NOMO-1 (cell line): ENCODE results near the gene MFSD6.
"Not testable (repeated sequence)": the region's sequence is repeated elsewhere in the genome, so short reads cannot be mapped to it uniquely, and the experiment has no call there.

Experiments used
- DNase-seq, 2 experiments: peaks; one replicate each; lab custom pipeline; 2025; ENCODE audit not compliant: unreplicated experiment in 2 of 2; lab: John Stamatoyannopoulos, UW

MFSD6 gene

DNA sequence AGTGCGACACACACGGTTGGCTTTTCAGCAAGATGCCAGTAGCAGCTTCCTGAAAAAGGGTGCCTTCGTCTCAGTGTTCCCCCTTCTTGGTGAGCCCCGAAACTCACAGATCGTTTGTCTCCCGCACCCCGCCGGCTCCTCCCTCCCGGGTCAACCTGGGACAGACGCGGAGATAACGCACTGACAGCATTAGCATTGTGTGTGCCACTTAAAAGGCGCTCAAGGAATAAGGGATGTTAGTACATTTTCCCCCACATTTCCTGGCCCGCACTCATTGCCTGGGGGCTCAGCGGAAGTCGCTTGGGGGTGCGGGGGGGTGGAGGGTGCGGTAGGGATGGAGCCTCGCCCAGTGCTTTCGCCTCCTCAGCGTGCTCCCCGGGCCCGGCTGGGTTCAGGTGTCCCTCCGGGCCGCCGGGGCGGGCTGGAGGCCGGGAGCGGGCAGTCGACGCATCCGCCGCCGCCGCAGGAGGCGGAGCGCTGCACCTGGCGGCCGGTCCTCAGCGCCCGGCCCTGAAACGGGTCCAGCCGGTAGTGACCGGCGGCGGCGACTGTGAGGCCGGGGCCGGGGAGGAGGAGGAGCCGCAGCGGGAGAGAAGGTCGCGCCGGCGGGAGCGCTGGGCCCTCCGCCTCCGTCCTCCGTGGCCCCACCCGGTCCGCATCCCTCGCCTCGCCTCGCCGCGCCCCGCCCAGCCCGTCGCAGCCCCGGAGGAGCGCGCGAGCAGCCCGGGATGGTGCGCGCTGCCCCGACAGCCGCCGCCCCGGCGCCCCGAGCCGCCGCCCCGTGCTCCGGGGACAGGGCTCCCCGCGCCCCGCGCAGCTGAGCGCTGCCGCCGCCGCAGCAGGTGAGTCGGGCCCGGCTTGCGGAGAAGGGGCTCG, at the start of gene MFSD6:
Gene MFSD6, plus strand, starts transcription at position 694 of the 876 bp plus-strand sequence. CDS start 27,675 bp downstream, outside the sequence.
- no peak for DNase-seq

DNA sequence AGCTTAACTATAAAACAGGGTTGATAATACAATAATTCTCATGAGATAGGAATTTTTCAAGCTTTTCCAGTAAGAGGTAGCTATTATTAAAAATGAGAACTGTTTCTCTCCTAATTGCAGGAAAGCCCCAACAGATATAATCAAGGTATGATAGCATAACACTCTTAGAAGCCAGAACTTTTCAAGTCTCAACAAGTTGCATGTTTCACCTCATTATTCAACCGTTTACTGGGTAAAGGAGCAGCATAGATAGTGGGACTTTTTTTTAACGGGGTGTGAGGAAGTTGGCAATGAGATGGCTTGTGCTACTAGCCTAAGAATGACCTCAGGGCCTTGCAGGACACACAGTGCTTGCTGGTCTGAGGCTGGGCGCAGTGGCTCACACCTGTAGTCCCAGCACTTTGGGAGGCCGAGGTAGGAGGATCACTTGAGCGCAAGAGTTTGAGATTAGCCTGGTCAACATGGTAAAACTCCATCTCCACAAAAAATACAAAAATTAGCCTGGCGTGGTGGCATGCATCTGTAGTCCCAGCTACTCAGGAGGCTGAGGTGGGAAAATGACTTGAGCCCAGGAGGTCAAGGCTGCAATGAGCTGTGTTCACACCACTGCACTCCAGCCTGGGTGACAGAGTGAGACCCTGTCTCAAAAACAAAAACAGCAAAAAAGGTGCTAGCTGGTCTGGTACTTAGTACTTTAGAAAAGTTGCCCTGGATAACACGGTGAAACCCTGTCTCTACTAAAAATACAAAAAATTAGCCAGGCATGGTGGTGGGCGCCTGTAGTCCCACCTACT, 49.3 kb upstream of the MFSD6 start:
- not testable (repeated sequence) for DNase-seq

DNA sequence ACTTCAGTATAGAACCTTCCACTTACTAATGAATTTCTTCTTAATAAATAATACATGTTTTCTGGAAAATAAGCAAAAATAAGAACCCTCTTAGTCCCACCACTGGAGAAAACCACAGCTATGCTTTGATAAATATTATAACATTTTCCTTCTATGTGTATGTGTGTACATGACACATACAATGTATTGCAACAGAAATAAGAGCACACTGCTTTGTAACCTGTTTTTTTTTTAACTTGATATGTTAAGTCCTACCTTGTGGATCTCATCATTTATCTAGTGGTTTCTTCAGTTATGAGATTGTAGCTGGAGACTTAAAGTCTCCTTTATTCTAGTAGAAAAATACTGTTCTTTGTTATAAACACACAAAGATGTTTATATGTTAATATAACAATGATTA, 47.6 kb upstream of the MFSD6 start:
- no peak for DNase-seq

DNA sequence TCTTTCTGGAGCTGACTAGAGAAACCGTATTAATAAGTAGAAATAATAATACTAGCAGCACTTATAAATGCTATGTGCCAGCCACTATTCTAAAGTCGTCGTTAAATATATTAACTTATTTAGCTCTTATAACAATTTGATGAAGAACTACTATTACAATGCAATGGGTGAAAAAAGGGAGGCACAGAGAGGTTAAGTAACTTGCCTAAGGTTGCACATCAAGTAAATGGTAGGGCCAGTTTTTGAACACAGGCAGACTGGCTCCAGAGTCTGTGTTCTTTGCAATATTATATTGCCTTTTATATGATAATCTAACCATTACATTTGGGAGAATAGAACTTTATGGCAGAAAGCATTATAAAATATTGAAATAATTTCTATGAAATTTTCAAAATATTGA, 47.2 kb upstream of the MFSD6 start:
- DNase-seq = no peak

DNA sequence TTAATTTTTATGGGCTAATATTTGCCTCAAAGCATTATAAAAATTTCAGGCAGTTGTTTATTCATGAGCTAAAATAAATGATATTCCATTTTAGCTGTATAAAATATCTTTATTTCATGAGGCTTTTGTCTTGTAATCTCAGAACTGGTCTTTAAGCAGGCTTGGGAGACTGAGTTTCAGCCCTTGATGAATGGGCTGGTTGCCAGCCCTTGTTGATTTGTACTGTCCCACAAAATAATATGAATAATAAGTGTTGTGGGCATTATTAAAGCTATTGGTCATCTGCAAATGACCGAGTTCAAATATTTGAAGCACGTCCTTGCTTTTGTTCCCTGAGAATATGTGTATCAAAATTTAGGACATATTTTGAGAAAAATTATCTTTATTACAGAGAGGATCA, 46.6 kb upstream of the MFSD6 start:
- DNase-seq = no peak

DNA sequence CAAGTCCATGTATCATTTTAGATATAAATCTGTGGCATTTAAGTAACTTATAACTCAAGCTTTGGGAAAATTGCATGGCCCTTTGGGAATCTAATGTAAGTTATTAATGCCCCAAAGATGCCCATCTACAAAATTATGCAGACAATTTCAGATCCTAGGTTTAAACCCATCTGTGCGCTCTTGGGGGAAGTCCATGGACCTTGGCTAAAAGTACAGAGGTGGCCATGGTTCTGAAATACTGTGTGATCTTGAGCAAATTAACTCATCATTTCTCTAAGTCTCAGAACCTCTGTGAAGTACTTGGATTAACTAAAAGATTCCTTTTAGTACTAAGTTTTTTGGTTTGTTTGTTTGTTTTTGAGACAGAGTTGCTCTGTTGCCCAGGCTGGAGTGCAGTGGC, 45.3 kb upstream of the MFSD6 start:
- no peak for DNase-seq

DNA sequence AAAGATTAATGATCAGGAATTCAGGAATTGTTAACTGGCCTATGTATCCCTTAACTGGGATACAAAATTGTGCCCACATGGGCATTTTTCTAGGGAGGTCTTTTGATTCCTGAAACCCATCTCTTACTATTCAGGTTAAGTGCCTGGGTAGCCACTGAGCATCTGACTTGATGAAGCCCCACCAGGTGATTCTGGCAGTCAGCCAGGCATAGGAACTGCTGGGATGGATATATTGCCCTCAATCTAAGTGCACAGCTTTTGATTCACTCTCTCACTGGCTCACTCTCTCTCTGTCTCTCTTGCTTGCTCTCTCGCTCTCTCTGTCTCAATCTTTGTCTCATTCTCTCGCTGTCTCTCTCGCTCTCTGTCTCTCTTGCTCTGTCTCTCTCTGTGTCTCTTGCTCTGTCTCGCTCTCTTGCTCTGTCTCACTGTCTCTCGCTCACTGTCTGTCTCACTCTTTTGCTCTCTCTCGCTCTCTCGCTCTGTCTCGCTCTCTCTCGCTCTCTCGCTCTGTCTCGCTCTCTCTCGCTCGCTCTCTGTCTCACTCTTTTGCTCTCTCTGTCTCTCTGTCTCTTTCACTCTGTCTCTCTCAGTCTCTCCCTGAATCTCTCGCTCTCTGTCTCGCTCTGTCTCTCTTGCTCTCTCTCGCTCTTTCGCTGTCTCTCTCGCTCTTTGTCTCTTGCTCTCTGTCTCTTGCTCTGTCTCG, 42.5 kb upstream of the MFSD6 start:
- no peak for DNase-seq

DNA sequence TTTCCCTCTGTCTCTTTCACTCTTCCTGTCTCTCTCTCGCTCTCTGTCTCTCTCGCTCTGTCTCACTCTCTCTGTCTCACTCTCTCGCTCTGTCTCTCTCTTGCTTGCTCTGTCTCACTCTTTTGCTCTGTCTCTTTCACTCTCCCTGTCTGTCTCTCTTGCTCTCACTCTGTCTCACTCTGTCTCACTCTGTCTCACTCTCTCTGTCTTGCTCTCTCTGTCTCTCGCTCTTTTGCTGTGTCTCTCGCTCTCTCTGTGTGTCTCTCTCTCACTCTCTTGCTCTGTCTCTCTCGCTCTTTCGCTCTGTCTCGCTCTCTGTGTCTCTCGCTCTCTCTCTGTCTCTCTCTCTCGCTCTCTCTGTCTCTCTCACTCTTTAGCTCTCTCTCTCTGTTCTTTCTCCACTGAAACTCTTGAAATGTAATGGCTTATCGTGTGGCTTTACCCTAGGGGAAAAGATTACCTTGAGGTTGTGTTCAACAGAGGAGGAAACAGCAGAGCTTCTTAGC, 41.9 kb upstream of the MFSD6 start:
- no peak for DNase-seq

DNA sequence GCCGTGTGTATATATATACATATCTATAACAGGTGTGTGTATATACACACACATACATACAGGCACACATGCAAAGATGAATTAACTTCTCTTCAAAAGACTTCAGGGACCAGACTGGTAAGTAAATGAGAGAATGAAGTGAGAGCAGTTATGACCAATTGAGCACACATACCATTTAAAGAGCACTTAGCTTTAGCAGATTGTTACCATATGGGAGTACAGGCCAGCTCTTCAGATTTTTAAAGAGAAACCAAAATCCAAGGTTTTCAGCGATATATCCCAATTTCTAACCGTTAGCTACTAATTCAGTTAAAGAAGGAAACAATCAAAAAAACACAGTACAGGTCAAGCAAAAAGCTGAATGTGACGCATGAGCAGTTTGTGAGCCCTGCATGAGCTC, 41.1 kb upstream of the MFSD6 start:
- DNase-seq = no peak

DNA sequence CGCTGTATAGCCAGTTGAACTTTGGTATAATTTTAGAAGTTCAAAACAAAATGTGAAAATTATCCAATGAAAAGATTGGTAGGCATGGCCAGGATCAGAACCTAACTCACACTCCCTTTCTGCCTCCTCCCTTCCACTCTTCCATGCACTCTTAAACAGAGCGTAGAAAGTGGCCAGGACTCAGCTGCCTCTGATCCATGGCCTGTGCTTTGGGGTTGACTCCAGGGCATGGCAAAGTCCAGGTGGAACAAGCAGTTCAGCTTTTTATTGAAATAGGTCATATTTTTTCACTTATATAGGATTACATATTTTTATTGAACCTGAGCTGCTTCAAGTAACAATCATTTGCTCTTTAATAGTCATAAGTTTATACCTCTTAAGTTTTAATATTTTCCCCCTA, 38.5 kb upstream of the MFSD6 start:
- DNase-seq = no peak

DNA sequence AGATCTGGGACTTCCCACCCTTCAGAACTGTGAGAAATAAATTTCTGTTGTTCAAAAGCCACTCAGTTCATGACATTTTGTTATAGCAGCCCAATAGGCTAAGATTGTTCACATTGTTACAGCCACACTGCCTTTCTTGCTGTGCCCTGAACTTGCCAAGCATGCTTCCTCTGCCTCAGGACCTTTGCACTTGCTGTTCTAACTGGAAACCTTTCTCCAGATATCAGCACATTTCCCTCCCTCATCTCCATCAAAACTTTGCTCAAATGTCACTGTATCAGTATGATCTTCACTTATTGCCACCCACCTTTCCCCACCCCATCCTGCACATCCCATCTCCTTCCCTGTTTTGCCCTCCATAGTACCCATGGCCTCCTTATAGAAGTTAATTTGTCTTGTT, 32.1 kb upstream of the MFSD6 start:
- DNase-seq = no peak

DNA sequence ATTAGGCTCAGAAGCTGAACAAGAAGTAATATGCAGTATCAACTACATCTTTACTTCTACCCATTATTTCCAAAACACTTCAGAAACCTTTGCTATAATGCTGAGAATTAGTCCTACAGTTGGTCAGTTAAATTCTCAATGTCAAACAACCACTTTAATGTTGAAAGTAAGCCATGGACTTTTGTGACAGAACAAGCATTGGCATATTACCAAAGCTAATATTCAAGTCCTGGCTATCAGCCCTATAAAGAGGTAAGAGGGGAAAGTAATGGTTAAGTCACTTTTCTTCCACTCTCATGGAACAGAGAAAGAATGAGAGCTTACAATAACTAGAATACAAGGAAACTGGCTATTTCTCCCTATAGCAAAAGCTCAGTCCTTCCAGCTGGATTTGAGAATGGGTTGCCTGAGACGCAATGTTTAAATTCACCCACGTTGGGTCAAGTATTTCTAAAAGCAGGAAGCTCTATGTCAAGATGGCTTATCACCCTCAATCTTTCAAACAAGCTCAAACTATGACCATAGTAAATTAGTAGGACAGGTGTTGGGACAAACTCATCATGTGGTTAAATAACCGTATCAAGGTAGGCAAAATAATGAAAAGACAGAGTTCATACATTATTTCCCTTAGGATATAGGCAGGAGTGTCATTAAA, 31.4 kb upstream of the MFSD6 start:
- no peak for DNase-seq

DNA sequence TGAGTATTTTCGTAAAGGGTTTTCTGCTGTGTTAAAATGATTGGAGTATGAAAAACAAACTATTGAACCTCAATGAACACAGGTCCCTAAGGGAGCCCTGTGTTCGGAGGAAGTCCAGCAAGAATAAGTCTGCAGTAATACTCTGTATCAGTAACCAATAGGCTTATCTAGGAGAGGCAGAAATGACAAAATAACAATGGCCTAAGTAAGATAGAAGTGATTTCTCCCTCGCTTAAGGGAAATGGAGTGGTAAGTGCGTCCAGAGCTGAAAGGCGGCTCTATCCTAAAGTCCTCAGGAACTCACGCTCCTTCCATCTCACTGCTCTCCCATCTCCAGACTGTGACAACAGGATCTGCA, 29.3 kb upstream of the MFSD6 start:
- no peak for DNase-seq

DNA sequence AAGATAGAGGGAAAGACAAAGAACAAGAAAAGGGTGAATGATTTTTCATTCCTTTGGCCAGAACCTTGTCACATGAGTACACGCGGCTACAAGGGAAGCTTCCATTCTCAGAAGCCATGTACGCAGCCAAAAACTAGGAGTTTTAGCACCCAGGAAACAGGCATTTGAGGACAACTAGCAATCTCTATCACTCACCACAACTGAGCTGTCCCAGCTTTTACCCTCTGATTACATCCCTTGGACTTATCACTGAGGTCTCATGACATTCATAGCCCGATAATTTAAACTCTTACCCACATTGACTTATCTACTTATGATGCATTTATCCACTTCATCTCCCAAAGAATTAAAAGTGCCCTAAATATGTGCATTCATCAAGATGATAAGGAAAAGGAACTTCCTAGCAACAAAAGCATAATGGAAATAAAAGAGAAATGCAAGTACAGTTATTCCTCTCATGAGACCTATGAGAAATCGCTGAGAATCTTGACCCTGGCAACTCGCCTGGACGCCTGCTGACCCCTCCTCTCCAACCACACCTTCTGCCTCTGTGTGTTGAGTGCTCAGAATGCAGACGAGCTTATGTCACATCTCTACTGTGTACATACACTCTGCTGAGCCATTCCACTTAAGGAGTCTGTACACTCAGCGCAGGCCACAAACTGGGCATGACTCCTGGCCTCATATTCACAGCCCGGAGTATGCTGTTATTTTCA, 28.7 kb upstream of the MFSD6 start:
- no peak for DNase-seq

DNA sequence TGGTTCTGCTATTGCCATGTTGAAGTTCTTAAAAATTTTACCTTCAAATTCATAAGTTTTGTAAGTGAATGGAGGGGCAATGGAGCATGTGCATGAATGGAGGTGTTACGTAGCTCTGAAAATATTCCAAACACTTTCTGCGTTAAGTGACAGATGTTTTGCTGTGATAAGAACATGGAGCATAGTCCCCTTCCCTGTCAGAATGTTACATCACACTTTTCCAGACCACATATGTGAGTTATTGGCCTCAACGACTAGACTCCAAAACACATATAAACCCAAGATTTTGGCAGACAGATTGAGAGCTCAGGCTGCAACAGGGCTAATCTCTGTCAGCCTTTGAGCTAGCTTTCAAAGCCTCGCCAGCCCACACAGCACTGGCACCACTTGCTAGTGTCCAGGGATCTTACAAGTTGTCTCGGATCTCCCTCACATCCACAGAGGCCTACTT, 27.2 kb upstream of the MFSD6 start:
- DNase-seq = no peak

DNA sequence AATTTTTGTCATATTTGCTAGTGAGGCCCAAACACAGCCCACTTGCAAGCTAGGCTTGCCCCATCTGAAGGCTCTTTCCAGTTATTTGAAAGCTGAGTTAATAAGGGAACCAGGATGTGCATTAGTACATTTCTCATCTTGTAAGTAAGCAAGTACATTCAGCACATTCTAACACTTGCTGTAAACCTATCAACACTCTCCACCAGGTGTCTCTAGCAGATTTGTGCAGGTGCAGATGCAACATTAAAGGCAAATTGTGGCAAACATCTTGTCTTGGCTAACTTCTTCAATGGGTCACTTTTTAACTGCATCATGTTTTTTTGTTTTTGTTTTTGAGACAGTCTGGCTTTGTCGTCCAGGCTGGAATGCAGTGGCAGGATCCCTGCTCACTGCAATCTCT, 25.3 kb upstream of the MFSD6 start:
- peak; percentile 15 to 40 for DNase-seq

DNA sequence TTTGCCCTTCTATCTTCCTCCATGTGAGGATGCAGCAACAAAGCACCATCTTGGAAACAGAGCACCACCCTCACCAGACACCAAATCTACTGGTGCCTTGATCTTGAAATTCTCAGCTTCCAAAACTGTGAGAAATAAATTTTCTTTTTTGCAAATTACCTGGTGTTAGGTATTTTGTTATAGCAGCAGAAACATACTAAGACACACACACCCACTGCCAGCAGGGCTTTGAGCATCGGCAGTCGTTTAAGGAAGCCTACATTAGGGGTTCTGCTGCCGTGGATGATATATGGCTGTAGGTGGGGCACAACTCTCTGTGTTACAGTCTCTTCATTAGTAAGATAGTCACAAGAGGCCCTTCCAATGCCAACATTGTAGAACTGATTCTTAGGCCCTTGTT, 20.7 kb upstream of the MFSD6 start:
- DNase-seq = no peak

DNA sequence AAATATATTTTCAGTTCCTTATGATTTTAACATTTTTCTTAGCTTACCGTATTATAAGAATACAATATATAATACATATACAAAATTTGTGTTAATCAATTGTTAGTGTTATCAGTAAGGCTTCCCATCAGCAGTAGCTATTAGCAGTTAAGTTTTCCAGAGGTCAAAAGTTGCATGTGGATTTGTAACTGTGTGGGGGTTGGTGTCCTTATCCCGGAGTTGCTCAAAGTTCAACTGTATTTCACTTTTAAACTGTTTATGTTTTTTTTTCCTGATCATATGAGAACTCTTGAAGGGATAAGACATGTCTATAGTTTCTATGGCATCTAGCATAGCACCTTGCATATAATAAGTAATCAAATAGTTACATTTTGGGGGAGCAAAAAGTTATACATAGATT, 11.9 kb upstream of the MFSD6 start:
- DNase-seq = no peak

DNA sequence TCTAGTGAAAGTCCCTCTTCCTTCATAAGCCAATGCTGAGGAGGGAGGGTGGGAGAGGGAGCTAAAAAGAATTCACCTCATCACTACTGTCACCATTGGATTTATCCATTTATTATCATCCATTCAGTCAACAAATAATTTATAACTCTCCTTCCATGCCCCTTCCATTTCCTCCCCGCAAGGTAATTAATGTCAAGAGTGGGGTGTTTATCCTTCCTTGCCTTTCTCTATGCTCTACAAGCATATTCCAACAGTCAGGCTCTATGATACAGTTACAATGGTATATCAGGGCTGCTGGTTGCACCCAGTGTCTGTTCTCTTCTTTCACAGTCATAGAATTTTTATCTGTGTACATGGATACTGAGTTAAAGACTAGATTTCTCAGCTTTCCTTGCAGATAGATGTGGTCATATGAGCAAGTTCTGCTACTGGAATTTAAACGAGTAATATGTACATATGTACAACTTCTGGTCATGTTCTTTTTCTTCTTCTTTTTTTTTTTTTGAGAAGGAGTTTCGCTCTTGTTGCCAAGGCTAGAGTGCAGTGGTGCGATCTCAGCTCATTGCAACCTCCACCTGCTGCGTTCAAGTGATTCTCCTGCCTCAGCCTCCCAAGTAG, 5.1 kb upstream of the MFSD6 start:
- no peak for DNase-seq

DNA sequence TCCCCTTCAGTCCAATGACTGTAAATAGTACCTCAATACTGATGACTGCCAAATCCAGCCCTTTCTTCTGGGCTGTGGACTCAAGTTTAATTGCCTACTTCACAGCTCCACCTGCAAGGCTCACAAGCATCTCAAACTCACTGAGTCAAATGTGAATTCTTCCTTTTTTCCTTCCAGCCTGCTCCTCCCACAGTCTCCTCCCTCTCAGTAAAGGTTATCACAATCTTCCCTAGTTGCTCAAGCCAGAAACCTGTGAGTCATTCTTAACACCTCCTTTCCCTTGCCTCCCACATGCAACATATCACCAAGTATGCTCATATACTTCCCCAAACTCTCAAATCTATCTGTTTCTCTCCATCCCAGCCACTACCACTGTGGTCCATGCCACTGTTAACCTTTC, 3.7 kb upstream of the MFSD6 start:
- peak; percentile 65 to 86 for DNase-seq
